ENCODE measurements around the gene EYS.

- TF ChIP-seq CTCF (IDR thresholded peaks at IDR 0.05) (no peak), POLR2A (IDR thresholded peaks at IDR 0.05) (no peak), EP300 (IDR thresholded peaks at IDR 0.05) (no peak), POLR2AphosphoS5 (IDR thresholded peaks at IDR 0.05) (no peak)
Observed at GRCh38 chr6:64100702-64101303, 1606.2 kb downstream of the EYS start.

Measured in gastroesophageal sphincter (tissue), 3 donors.